ENCODE data around the gene KIFC1. TPM values are rescaled to one million over a fixed set of nuclear protein-coding genes. Genes with fewer than 3 reads are reported as not detected.

The KIFC1 gene
- total RNA-seq, 4 donors from 2014 or later: 0.13 to 4.3 (median 0.91) TPM

DNA sequence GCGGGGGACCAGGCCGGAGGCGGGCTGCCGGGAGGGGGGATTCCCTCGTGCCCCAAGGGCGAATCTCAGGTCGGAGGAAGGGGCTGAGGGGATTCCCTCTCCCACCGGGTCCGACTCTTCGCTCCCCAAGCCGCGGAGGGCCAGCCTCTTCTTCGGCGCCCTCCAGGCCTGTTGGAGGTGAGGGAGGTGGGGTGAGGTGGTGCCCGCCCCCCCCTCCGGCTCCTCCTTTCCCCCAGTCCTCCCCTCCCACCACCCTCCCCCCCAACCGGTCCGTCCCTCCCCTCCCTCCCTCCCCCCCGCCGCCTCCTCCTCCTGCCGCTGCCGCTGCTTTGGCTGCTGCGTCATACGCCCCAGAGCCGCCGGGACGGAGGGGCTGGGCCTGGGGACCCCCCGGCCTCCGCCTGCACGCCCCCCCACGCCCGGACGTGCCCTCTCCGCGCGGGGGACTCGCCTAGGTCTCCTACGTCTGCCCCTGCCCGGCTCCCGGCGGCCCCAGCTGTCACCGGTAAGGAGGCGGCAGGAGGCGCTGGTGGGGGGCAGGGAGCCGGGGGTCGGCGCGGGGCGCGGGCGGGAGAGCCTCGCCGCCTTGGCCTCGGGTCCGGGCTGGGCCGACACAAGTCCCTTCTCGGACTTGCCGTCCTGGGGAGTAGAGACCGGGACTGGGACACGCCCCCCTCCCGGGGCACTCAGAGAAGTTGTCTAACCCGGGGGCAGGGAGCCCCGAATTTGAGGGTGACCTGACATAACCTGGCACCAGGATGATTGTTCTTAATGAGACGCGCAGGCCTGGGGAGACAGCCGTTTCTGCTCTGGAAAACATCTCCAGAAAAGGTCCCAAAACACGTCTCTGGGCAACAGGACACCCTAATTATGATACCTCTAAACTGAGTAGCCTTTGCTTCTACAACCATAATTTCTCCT is 19.3 kb downstream of the KIFC1 start, which contains the start of gene PHF1:
PHF1 (plus strand) TSS at position 304 of the 921 bp plus-strand sequence. CDS start 1,250 bp downstream, outside the sequence.
- H3K4me3 ChIP-seq (replicated peaks in 1 of 3): peak within 1 kb of the TSS; percentile 80 to 100 (median 93)
- peaks cover 30 to 31% of the 10 kb centered on the region in 2 donors for H3K36me3 ChIP-seq
- no peaks in the 10 kb centered on the region for H3K9me3 ChIP-seq
- no peaks in the 10 kb centered on the region for H3K27me3 ChIP-seq
- H3K4me1 ChIP-seq: peaks cover 8 to 25% of the 10 kb centered on the region in 2 donors
- TF ChIP-seq, protein P1, sequence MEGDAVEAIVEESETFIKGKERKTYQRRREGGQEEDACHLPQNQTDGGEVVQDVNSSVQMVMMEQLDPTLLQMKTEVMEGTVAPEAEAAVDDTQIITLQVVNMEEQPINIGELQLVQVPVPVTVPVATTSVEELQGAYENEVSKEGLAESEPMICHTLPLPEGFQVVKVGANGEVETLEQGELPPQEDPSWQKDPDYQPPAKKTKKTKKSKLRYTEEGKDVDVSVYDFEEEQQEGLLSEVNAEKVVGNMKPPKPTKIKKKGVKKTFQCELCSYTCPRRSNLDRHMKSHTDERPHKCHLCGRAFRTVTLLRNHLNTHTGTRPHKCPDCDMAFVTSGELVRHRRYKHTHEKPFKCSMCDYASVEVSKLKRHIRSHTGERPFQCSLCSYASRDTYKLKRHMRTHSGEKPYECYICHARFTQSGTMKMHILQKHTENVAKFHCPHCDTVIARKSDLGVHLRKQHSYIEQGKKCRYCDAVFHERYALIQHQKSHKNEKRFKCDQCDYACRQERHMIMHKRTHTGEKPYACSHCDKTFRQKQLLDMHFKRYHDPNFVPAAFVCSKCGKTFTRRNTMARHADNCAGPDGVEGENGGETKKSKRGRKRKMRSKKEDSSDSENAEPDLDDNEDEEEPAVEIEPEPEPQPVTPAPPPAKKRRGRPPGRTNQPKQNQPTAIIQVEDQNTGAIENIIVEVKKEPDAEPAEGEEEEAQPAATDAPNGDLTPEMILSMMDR (IDR thresholded peaks at IDR 0.05): no peak
- peak in 1 of 2 donors; percentile 59 for TF ChIP-seq POLR2A (IDR thresholded peaks at IDR 0.05)
- intact Hi-C loops (cut with DNase I): no loop called here
- peak; percentile 73 to 79 for DNase-seq
- 0% methylated on average over 5 to 27 of the region's 67 CpGs for WGBS, 2 donors
- H3K27ac ChIP-seq: peak within 1 kb of the TSS; percentile 93 to 99 (median 93)

GRCh38 chr6:33411632-33412005 is 20.0 kb downstream of the KIFC1 start:
- DNase-seq: no peak
- intact Hi-C loops (cut with DNase I): no loop called here
- peaks cover 10 to 32% of the 10 kb centered on the region in 2 donors for H3K4me1 ChIP-seq

DNA sequence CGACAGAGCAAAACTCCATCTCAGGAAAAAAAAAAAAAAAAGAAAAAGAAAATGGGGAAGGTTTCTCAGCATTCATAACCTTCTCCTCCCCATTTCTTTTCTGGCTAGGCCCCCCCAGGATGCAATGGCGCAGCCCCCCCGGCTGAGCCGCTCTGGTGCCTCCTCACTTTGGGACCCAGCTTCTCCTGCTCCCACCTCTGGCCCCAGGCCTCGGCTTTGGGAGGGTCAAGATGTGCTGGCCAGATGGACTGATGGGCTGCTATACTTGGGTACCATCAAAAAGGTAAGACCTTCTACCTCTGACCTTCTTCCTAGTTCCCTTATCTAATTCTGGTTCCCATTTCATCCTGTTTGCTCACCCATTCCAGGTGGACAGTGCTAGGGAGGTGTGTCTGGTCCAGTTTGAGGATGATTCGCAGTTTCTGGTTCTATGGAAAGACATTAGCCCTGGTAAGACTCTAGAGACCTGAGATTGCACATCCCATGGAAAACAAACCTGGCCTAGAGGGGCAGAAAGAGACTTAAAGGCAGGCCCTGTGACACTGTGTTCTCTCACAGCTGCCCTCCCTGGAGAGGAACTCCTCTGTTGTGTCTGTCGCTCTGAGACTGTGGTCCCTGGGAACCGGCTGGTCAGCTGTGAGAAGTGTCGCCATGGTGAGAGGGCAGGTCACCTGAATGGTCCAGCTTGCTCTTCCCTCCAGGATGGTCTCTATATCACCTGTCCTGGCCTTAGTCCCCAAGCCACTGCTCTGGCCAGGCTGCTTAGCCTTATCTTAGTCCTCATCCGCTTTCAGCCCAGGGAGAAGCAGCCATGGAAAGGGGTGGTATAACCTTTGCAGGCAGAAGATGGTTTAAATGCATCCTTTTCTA is 20.8 kb downstream of the KIFC1 start:
- 88 to 92% methylated on average over 10 of the region's 10 CpGs for WGBS, 2 donors
- no peaks in the 10 kb centered on the region for H3K27me3 ChIP-seq
- peaks cover 17 to 39% of the 10 kb centered on the region in 2 donors for H3K4me1 ChIP-seq
- H3K9me3 ChIP-seq: no peaks in the 10 kb centered on the region
- DNase-seq: no peak
- H3K36me3 ChIP-seq: peaks cover 31 to 32% of the 10 kb centered on the region in 2 donors
- peak overlapping the region; percentile 93 to 99 (median 93) for H3K27ac ChIP-seq
- intact Hi-C loops (cut with DNase I): no loop called here
- peak overlapping the region in 1 of 3 donors; percentile 100 for H3K4me3 ChIP-seq (replicated peaks in 1 of 3)
- TF ChIP-seq, protein P1 (IDR thresholded peaks at IDR 0.05): no peak
- TF ChIP-seq POLR2A (IDR thresholded peaks at IDR 0.05): no peak

More at GRCh38 chr6:33411632-33412005, 20.0 kb downstream of the KIFC1 start:
- peaks cover 31 to 32% of the 10 kb centered on the region in 2 donors for H3K36me3 ChIP-seq
- H3K4me3 ChIP-seq (replicated peaks in 1 of 3): peak overlapping the region in 2 of 3 donors; percentile 80 to 100
- no peaks in the 10 kb centered on the region for H3K9me3 ChIP-seq
- peak overlapping the region; percentile 93 to 99 (median 93) for H3K27ac ChIP-seq
- no peak for TF ChIP-seq POLR2A (IDR thresholded peaks at IDR 0.05)
- WGBS, 2 donors: 52 to 59% methylated on average over 6 of the region's 6 CpGs
- no peaks in the 10 kb centered on the region for H3K27me3 ChIP-seq

DNA sequence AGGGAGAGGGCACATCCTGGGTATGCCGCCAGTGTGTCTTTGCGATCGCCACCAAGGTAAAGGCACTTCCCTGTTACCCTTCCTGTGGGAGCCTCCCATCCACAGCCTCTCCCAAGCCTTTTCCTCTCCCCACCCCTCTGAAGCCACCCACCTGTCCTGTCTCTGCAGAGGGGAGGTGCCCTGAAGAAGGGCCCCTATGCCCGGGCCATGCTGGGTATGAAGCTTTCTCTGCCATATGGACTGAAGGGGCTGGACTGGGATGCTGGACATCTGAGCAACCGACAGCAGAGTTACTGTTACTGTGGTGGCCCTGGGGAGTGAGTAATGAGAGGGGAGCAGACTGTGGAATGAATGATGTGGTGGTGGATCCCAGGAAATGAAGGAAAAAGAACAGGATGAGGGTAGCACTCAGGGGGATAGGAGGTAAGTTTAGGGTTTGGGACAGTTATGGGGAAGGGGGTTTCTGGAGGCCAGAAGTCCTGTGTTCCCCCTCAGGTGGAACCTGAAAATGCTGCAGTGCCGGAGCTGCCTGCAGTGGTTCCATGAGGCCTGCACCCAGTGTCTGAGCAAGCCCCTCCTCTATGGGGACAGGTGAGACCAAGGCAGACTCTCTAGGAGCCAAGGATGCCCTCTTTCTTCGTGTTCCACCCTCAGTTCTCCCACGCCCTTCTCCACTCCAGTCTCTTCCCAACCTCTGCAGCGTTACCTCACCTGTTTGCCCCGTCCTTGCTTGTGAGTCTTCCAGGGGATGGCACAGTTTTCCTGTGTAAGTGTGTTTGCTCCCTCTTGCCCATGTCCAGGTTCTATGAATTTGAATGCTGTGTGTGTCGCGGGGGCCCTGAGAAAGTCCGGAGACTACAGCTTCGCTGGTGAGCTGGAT is 21.9 kb downstream of the KIFC1 start:
- 90% methylated on average over 14 of the region's 14 CpGs for WGBS, 2 donors
- Histone ChIP-seq H3K27ac (no peak overlapping the region), H3K9me3 (no peaks in the 10 kb centered on the region), H3K36me3 (peaks cover 31 to 32% of the 10 kb centered on the region in 2 donors), H3K4me3 (replicated peaks in 1 of 3) (no peak overlapping the region), H3K4me1 (peaks cover 19 to 42% of the 10 kb centered on the region in 2 donors), H3K27me3 (no peaks in the 10 kb centered on the region)
- DNase-seq: no peak
- intact Hi-C loops (cut with DNase I): no loop called here
- TF ChIP-seq, protein P1 (IDR thresholded peaks at IDR 0.05): no peak
- no peak for TF ChIP-seq POLR2A (IDR thresholded peaks at IDR 0.05)

Data from thyroid gland (tissue), 4 donors.